ENCODE results near the gene SCAPER. TPM values are rescaled to one million over a fixed set of nuclear protein-coding genes. Genes with fewer than 3 reads are reported as not detected.

SCAPER gene
- total and polyA plus RNA-seq, 10 of the 15 experiments (the other 5 are each of a cell fraction or from before 2014, with no cell fraction given): 1.0 to 7.7 (median 3.9) TPM

GRCh38 chr15:76346669-76347481, 558.3 kb downstream of the SCAPER start:
- H2AFZ ChIP-seq (ENCODE audit: control insufficient read depth, low read depth, low read length): peak overlapping the region; percentile 61
- intact Hi-C loops (cut with micrococcal nuclease; ENCODE audit: unreplicated experiment): loop anchor here (5.0 kb wide), 1 partner anchor 495 kb away; no protein-coding TSS in a partner anchor

GRCh38 chr15:76345880-76346668, 559.1 kb downstream of the SCAPER start:
- H3K27ac ChIP-seq (ENCODE audit: control insufficient read depth, insufficient read depth): no peak overlapping the region
- peaks cover 15 to 35% of the 10 kb centered on the region in 2 experiments for H3K27me3 ChIP-seq (replicated peaks in 1 of 2; ENCODE audit: control insufficient read depth in 2 of 2, insufficient read depth in 2 of 2, low read length in 1 of 2)
- CTCF ChIA-PET: interaction anchor here (1.1 to 1.9 kb wide), 4 partner anchors 12 to 155 kb away, joined by 3 to 7 read pairs (median 3); no protein-coding TSS in a partner anchor
- peaks cover 11% of the 10 kb centered on the region; the same call in 1 of the 2 replicates for H3K4me1 ChIP-seq (ENCODE audit: control insufficient read depth, insufficient read depth, low read length)
- intact Hi-C loops (cut with micrococcal nuclease; ENCODE audit: unreplicated experiment) (loop anchor here (5.0 kb wide), 1 partner anchor 496 kb away; no protein-coding TSS in a partner anchor), in situ Hi-C loops (cut with MboI) (no loop called here)
- FAIRE-seq: no peak
- BruUV-seq (replicated peaks): no TSS peak
- H3K4me3 ChIP-seq: peak overlapping the region; percentile 68
- RAD21 ChIA-PET (ENCODE audit: unreplicated experiment): interaction anchor here (0.6 kb wide), 1 partner anchor 35 kb away, joined by 3 read pairs; the partner anchor contains the start of gene ETFA
- peak; percentile 80 for ATAC-seq
- POLR2A ChIA-PET: interaction anchor here (0.6 kb wide), 1 partner anchor 10 kb away, joined by 3 read pairs; the partner anchor contains the start of gene ISL2
- no peaks in the 10 kb centered on the region for H4K20me1 ChIP-seq (ENCODE audit: control insufficient read depth, insufficient read depth)
- H3K9me3 ChIP-seq (replicated peaks; ENCODE audit: control insufficient read depth, insufficient read depth, low read length): no peaks in the 10 kb centered on the region; the same call in 2 of the 3 replicates
- 3% methylated on average over 57 of the region's 65 CpGs for WGBS (ENCODE audit: insufficient coverage, insufficient replicate concordance, low lambda C conversion rate, missing lambda C conversion rate)
- DNase-seq (ENCODE audit: low read depth, low spot score): no peak
- H2AFZ ChIP-seq (ENCODE audit: control insufficient read depth, low read depth, low read length): peak overlapping the region; percentile 61
- SMC1A ChIA-PET (ENCODE audit: uncharacterized antibody, unreplicated experiment): interaction anchor here (1.0 to 1.3 kb wide), 2 partner anchors 115 to 520 kb away, joined by 3 read pairs; no protein-coding TSS in a partner anchor
- no peaks in the 10 kb centered on the region for H3K36me3 ChIP-seq (ENCODE audit: control insufficient read depth in 2 of 2, insufficient read depth in 2 of 2, low read length in 1 of 2)
- no peaks in the 10 kb centered on the region for H3K79me2 ChIP-seq (ENCODE audit: control insufficient read depth, insufficient read depth, low read length)
- H3K4me2 ChIP-seq (ENCODE audit: control insufficient read depth, insufficient read depth): peak overlapping the region; percentile 100
- TF ChIP-seq, protein P1, sequence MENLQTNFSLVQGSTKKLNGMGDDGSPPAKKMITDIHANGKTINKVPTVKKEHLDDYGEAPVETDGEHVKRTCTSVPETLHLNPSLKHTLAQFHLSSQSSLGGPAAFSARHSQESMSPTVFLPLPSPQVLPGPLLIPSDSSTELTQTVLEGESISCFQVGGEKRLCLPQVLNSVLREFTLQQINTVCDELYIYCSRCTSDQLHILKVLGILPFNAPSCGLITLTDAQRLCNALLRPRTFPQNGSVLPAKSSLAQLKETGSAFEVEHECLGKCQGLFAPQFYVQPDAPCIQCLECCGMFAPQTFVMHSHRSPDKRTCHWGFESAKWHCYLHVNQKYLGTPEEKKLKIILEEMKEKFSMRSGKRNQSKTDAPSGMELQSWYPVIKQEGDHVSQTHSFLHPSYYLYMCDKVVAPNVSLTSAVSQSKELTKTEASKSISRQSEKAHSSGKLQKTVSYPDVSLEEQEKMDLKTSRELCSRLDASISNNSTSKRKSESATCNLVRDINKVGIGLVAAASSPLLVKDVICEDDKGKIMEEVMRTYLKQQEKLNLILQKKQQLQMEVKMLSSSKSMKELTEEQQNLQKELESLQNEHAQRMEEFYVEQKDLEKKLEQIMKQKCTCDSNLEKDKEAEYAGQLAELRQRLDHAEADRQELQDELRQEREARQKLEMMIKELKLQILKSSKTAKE (IDR thresholded peaks at IDR 0.05; ENCODE audit: low read depth, poor library complexity, severe bottlenecking): no peak
- TF ChIP-seq SUZ12 (IDR thresholded peaks at IDR 0.05; ENCODE audit: unreplicated experiment): peak; percentile 18
- H3K9ac ChIP-seq (ENCODE audit: control insufficient read depth, insufficient read depth, low read length): peak overlapping the region; percentile 35; the same call in 1 of the 2 replicates

More at GRCh38 chr15:76346669-76347481, 558.3 kb downstream of the SCAPER start:
- RAD21 ChIA-PET (ENCODE audit: unreplicated experiment): no interaction called here
- SMC1A ChIA-PET (ENCODE audit: uncharacterized antibody, unreplicated experiment): no interaction called here
- CTCF ChIA-PET: interaction anchor here (1.4 kb wide), 1 partner anchor 155 kb away, joined by 3 read pairs; no protein-coding TSS in a partner anchor
- 41% methylated on average over 65 of the region's 74 CpGs for WGBS (ENCODE audit: insufficient coverage, insufficient replicate concordance, low lambda C conversion rate, missing lambda C conversion rate)
- no peak for DNase-seq (ENCODE audit: low read depth, low spot score)
- Histone ChIP-seq H3K4me1 (ENCODE audit: control insufficient read depth, insufficient read depth, low read length) (peaks cover 6% of the 10 kb centered on the region; the same call in 1 of the 2 replicates), H4K20me1 (ENCODE audit: control insufficient read depth, insufficient read depth) (no peaks in the 10 kb centered on the region), H3K4me3 (peak overlapping the region; percentile 68), H3K79me2 (ENCODE audit: control insufficient read depth, insufficient read depth, low read length) (no peaks in the 10 kb centered on the region), H3K9ac (ENCODE audit: control insufficient read depth, insufficient read depth, low read length) (peak overlapping the region; percentile 35; the same call in 1 of the 2 replicates), H3K27ac (ENCODE audit: control insufficient read depth, insufficient read depth) (no peak overlapping the region), H3K36me3 (ENCODE audit: control insufficient read depth in 2 of 2, insufficient read depth in 2 of 2, low read length in 1 of 2) (no peaks in the 10 kb centered on the region), H3K4me2 (ENCODE audit: control insufficient read depth, insufficient read depth) (peak overlapping the region; percentile 100), H3K9me3 (replicated peaks; ENCODE audit: control insufficient read depth, insufficient read depth, low read length) (no peaks in the 10 kb centered on the region; the same call in 2 of the 3 replicates), H3K27me3 (replicated peaks in 1 of 2; ENCODE audit: control insufficient read depth in 2 of 2, insufficient read depth in 2 of 2, low read length in 1 of 2) (peaks cover 10 to 29% of the 10 kb centered on the region in 2 experiments)
- POLR2A ChIA-PET: no interaction called here
- TF ChIP-seq KAT2A (conservative IDR thresholded peaks at IDR 0.05; ENCODE audit: control insufficient read depth, low read depth, low read length) (no peak), NFXL1 (IDR thresholded peaks at IDR 0.05; ENCODE audit: borderline replicate concordance) (no peak), SUZ12 (IDR thresholded peaks at IDR 0.05; ENCODE audit: unreplicated experiment) (peak; percentile 18)
- FAIRE-seq: no peak
- BruUV-seq (replicated peaks): no TSS peak
- in situ Hi-C loops (cut with MboI): no loop called here
- ATAC-seq: peak; percentile 33; the same call in 2 of the 3 replicates

All from GM12878 (cell line).